HCT116 (cell line): ENCODE results near the gene OXCT2. TPM values are rescaled to one million over a fixed set of nuclear protein-coding genes. Genes with fewer than 3 reads are reported as not detected.

ENCODE experiments used
- ATAC-seq: fragments of 200-7000 bp; cut with Tn5 transposase; 2 replicates; pipeline ENCODE4 v1.9.1; 2020; ENCODE audit warnings: mild to moderate bottlenecking, moderate library complexity
- BruUV-seq: library from RNA; stranded (reverse); fragments of 400-500 nt; replicated peaks from 2 replicates; lab custom pipeline; 2021; lab: Mats Ljungman, UMichigan
- CTCF ChIA-PET: fragments of 300-600 bp; sonication (Branson Sonifier 250); formaldehyde crosslinking; loops from one replicate; lab custom pipeline; 2021; ENCODE audit warnings: antibody characterized with exemption; lab: Charles Lee
- POLR2A ChIA-PET: fragments of 300-600, 350-600 bp; sonication (Branson Sonifier 250); formaldehyde crosslinking; loops from one replicate; lab custom pipeline; 2021; ENCODE audit warnings: antibody characterized with exemption; lab: Charles Lee
- RAD21 ChIA-PET, 2 experiments: fragments of 300-600 bp; sonication (Branson Sonifier 250); formaldehyde crosslinking; loops; one replicate each; lab custom pipeline; 2023; ENCODE audit warnings: low total read pairs in 2 of 2; ENCODE audit not compliant: uncharacterized antibody in 2 of 2, unreplicated experiment in 2 of 2, low non-redundant PET in 1 of 2; lab: Charles Lee
- DNase-seq: peaks from one replicate; pipeline ENCODE4 v3.0.0-alpha.2; 2010; ENCODE audit warnings: low read depth, low spot score
- H2AFZ ChIP-seq: fragments of 200-600 bp; shearing (Covaris generic), sonication (generic); 2 replicates; pipeline ENCODE4 v1.6.1; 2017; ENCODE audit warnings: low read depth, mixed run types, mixed read lengths, antibody characterized with exemption, low read length; ENCODE audit not compliant: poor library complexity, severe bottlenecking
- H3K27ac ChIP-seq: 2 replicates; pipeline ENCODE4 v1.5.1; 2012; ENCODE audit warnings: low read depth, low read length
- H3K27me3 ChIP-seq: fragments of 200-600 bp; sonication (generic); 2 replicates; pipeline ENCODE4 v1.6.1; 2016; ENCODE audit warnings: mixed run types, low read length, mixed read lengths; ENCODE audit not compliant: insufficient read depth
- H3K36me3 ChIP-seq, 2 experiments: fragments of 200-500 bp in 1 of 2; fragments of 200-600 bp in 1 of 2; sonication (Bioruptor generic) in 1 of 2; sonication (generic) in 1 of 2; 2 replicates each; pipeline versions ENCODE4 v1.5.1 to v1.6.1; 2014 to 2016; ENCODE audit warnings: low read length in 2 of 2, inconsistent platforms in 1 of 2, mixed read lengths in 1 of 2, mixed run types in 1 of 2; ENCODE audit not compliant: insufficient read depth in 2 of 2, control insufficient read depth in 1 of 2
- H3K4me1 ChIP-seq, 2 experiments: fragments of 200-600 bp in 1 of 2; sonication (generic) in 1 of 2; 2 replicates each; pipeline versions ENCODE4 v1.5.1 to v1.6.1; 2012 to 2017; ENCODE audit warnings: low read length in 2 of 2, inconsistent platforms in 1 of 2, mild to moderate bottlenecking in 1 of 2, mixed read lengths in 1 of 2, mixed run types in 1 of 2, moderate library complexity in 1 of 2; ENCODE audit not compliant: insufficient read depth in 2 of 2, control insufficient read depth in 1 of 2
- H3K4me2 ChIP-seq: fragments of 200-600 bp; sonication (generic); 2 replicates; pipeline ENCODE4 v1.6.1; 2017; ENCODE audit warnings: mixed run types, low read length, mixed read lengths
- H3K4me3 ChIP-seq, 2 experiments: fragments of 200-600 bp in 1 of 2; sonication (generic) in 1 of 2; replicated peaks in 1 of 2; 2 replicates each; pipeline ENCODE4 v1.5.1; 2011 to 2016; ENCODE audit warnings: low read length in 2 of 2, control low read depth in 1 of 2, low read depth in 1 of 2, mild to moderate bottlenecking in 1 of 2, mixed read lengths in 1 of 2, mixed run types in 1 of 2
- H3K79me2 ChIP-seq: fragments of 200-600 bp; sonication (generic); 2 replicates; pipeline ENCODE4 v1.6.1; 2017; ENCODE audit warnings: mild to moderate bottlenecking, mixed run types, low read length, moderate library complexity, mixed read lengths; ENCODE audit not compliant: insufficient read depth
- H3K9ac ChIP-seq: fragments of 200-600 bp; sonication (generic); 2 replicates; pipeline ENCODE4 v1.6.1; 2016; ENCODE audit warnings: low read length, mixed read lengths
- H3K9me2 ChIP-seq: fragments of 200-600 bp; sonication (generic), shearing (Covaris generic); 2 replicates; pipeline ENCODE4 v1.6.1; 2017; ENCODE audit warnings: mixed run types, mild to moderate bottlenecking, moderate library complexity; ENCODE audit not compliant: insufficient read depth
- H3K9me3 ChIP-seq, 2 experiments: fragments of 200-500 bp in 1 of 2; fragments of 200-600 bp in 1 of 2; sonication (Bioruptor generic) in 1 of 2; sonication (generic) in 1 of 2; 2 replicates each; pipeline ENCODE4 v1.6.1; 2014 to 2017; ENCODE audit warnings: low read length in 2 of 2, mixed read lengths in 2 of 2, inconsistent platforms in 1 of 2, low read depth in 1 of 2, mild to moderate bottlenecking in 1 of 2, mixed run types in 1 of 2, moderate library complexity in 1 of 2; ENCODE audit not compliant: control insufficient read depth in 1 of 2, insufficient read depth in 1 of 2
- H4K20me1 ChIP-seq: fragments of 200-600 bp; sonication (generic), shearing (Covaris generic); 2 replicates; pipeline ENCODE4 v1.6.1; 2017; ENCODE audit warnings: mixed run types, mild to moderate bottlenecking, moderate library complexity; ENCODE audit not compliant: insufficient read depth
- CEBPB ChIP-seq: IDR thresholded peaks from 2 replicates; pipeline ENCODE4 v1.6.1; 2012; ENCODE audit warnings: low read depth
- EGR1 ChIP-seq: IDR thresholded peaks from 2 replicates; pipeline ENCODE4 v1.6.1; 2012; ENCODE audit warnings: low read depth
- JUND ChIP-seq: IDR thresholded peaks from 2 replicates; pipeline ENCODE4 v1.6.1; 2012
- MAX ChIP-seq: IDR thresholded peaks from 2 replicates; pipeline ENCODE4 v1.6.1; 2012
- YY1 ChIP-seq: IDR thresholded peaks from 2 replicates; pipeline ENCODE4 v1.6.1; 2011; ENCODE audit warnings: low read length, low read depth, moderate library complexity, mild to moderate bottlenecking; ENCODE audit not compliant: insufficient replicate concordance; ENCODE audit errors: extremely low read depth
- ZBTB33 ChIP-seq: IDR thresholded peaks from 2 replicates; pipeline ENCODE4 v1.6.1; 2011; ENCODE audit warnings: mild to moderate bottlenecking, low read length, moderate library complexity; ENCODE audit not compliant: insufficient replicate concordance; ENCODE audit errors: extremely low read depth
- ZNF274 ChIP-seq: fragments of 200-500 bp; sonication (Bioruptor generic); IDR thresholded peaks from 2 replicates; pipeline ENCODE4 v1.6.1; 2014; ENCODE audit warnings: mild to moderate bottlenecking, low read depth, low read length, inconsistent platforms
- intact Hi-C: fragments of 100-400 bp; cut with micrococcal nuclease; formaldehyde crosslinking; loops from 2 replicates; pipeline ENCODE4 v1.10.0; 2022
- total RNA-seq: library from RNA; stranded (reverse); gene quantifications from one replicate; pipeline ENCODE4 v1.2.1, GENCODE V29; 2021; ENCODE audit not compliant: unreplicated experiment

Gene OXCT2
- total RNA-seq, 1 experiment from 2014 or later = 3.7 TPM

GRCh38 chr1:39761016-39761415 is 10.1 kb downstream of the OXCT2 start:
- no peaks in the 10 kb centered on the region for H3K4me1 ChIP-seq
- no peaks in the 10 kb centered on the region for H3K27me3 ChIP-seq
- no peaks in the 10 kb centered on the region for H3K9me3 ChIP-seq
- H2AFZ ChIP-seq = no peak overlapping the region
- intact Hi-C loops = no loop called here
- no peaks in the 10 kb centered on the region for H3K9me2 ChIP-seq
- H4K20me1 ChIP-seq = no peaks in the 10 kb centered on the region
- BruUV-seq = no TSS peak
- DNase-seq = no peak
- H3K79me2 ChIP-seq = no peaks in the 10 kb centered on the region
- ChIA-PET POLR2A (no interaction called here), RAD21 (no interaction called here), CTCF (no interaction called here)
- no peak overlapping the region for H3K4me2 ChIP-seq
- H3K36me3 ChIP-seq = peaks cover 6 to 15% of the 10 kb centered on the region in 2 experiments; a peak in 3 of 4 replicates
- no peak overlapping the region for H3K27ac ChIP-seq
- H3K9ac ChIP-seq = no peak overlapping the region
- TF ChIP-seq JUND = no peak
- TF ChIP-seq MAX = no peak
- TF ChIP-seq YY1 = no peak
- TF ChIP-seq ZNF274 = no peak
- no peak for TF ChIP-seq CEBPB
- TF ChIP-seq EGR1 = no peak
- no peak for TF ChIP-seq ZBTB33
- H3K4me3 ChIP-seq = no peak overlapping the region
- ATAC-seq = no peak
